ENCODE data around the gene NPTN.

NPTN gene

GRCh38 chr15:73631915-73632669 is 1.1 kb downstream of the NPTN start:
- DNase-seq, result peak; percentile 51

- peak; percentile 64 for DNase-seq
Observed at GRCh38 chr15:73630921-73631362, 2.2 kb downstream of the NPTN start.

- DNase-seq, result peak; percentile 51
Observed at GRCh38 chr15:73629798-73630429, 3.3 kb downstream of the NPTN start.

- peak; percentile 46 for DNase-seq
Observed at GRCh38 chr15:73628976-73629797, 4.0 kb downstream of the NPTN start.

- DNase-seq, result no peak
Observed at GRCh38 chr15:73628102-73628501, 5.1 kb downstream of the NPTN start.

GRCh38 chr15:73626072-73626471 is 7.1 kb downstream of the NPTN start:
- no peak for DNase-seq

GRCh38 chr15:73624530-73624929 is 8.7 kb downstream of the NPTN start:
- peak; percentile 11 for DNase-seq

GRCh38 chr15:73621286-73621826 is 11.8 kb downstream of the NPTN start:
- no peak for DNase-seq

GRCh38 chr15:73620078-73620477 is 13.1 kb downstream of the NPTN start:
- DNase-seq, result no peak

GRCh38 chr15:73617913-73618312 is 15.3 kb downstream of the NPTN start:
- no peak for DNase-seq

GRCh38 chr15:73617301-73617831 is 15.8 kb downstream of the NPTN start:
- DNase-seq, result no peak

GRCh38 chr15:73608941-73609340 is 24.2 kb downstream of the NPTN start:
- DNase-seq, result no peak

- DNase-seq, result peak; percentile 7
Observed at GRCh38 chr15:73608475-73608874, 24.7 kb downstream of the NPTN start.

GRCh38 chr15:73607843-73608242 is 25.3 kb downstream of the NPTN start:
- no peak for DNase-seq

GRCh38 chr15:73607405-73607804 is 25.8 kb downstream of the NPTN start:
- no peak for DNase-seq

- no peak for DNase-seq
Observed at GRCh38 chr15:73605759-73606436, 27.3 kb downstream of the NPTN start.

GRCh38 chr15:73604477-73604876 is 28.7 kb downstream of the NPTN start:
- DNase-seq, result no peak

GRCh38 chr15:73602992-73603391 is 30.2 kb downstream of the NPTN start:
- no peak for DNase-seq

- no peak for DNase-seq
Observed at GRCh38 chr15:73602446-73602843, 30.7 kb downstream of the NPTN start.

- peak; percentile 66 for DNase-seq
Observed at GRCh38 chr15:73601451-73602445, 31.4 kb downstream of the NPTN start.
